Measurements from ENCODE around the gene CENPQ. TPM values are rescaled to one million over a fixed set of nuclear protein-coding genes. Genes with fewer than 3 reads are reported as not detected.

Gene CENPQ
- total RNA-seq, 4 donors from 2014 or later = 2.4 to 6.1 (median 3.9) TPM

DNA sequence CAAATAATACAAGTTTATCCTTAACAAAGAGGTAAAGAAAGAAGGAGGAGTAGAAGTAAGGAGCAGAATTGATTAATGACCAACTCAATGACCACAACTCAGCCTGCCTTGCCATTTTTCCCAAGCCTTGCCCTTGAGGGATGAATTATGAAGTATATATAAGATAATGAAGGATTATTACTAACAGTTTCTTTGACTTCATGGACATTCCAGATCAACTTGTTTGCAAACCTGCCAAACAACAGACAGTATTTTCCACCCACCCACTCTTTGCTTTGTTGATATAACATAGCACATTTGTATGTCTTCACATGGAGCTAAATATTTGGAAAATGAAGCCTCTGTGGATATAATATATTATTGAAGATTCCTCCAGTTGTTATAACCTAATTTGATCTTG lies 77.4 kb downstream of the CENPQ start:
- Histone ChIP-seq H3K4me3 (replicated peaks in 1 of 3) (no peak overlapping the region), H3K27me3 (no peaks in the 10 kb centered on the region), H3K36me3 (no peaks in the 10 kb centered on the region), H3K4me1 (no peaks in the 10 kb centered on the region), H3K9me3 (no peaks in the 10 kb centered on the region), H3K27ac (no peak overlapping the region)
- TF ChIP-seq, protein P1, sequence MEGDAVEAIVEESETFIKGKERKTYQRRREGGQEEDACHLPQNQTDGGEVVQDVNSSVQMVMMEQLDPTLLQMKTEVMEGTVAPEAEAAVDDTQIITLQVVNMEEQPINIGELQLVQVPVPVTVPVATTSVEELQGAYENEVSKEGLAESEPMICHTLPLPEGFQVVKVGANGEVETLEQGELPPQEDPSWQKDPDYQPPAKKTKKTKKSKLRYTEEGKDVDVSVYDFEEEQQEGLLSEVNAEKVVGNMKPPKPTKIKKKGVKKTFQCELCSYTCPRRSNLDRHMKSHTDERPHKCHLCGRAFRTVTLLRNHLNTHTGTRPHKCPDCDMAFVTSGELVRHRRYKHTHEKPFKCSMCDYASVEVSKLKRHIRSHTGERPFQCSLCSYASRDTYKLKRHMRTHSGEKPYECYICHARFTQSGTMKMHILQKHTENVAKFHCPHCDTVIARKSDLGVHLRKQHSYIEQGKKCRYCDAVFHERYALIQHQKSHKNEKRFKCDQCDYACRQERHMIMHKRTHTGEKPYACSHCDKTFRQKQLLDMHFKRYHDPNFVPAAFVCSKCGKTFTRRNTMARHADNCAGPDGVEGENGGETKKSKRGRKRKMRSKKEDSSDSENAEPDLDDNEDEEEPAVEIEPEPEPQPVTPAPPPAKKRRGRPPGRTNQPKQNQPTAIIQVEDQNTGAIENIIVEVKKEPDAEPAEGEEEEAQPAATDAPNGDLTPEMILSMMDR (IDR thresholded peaks at IDR 0.05) = no peak
- no peak for TF ChIP-seq POLR2A (IDR thresholded peaks at IDR 0.05)
- intact Hi-C loops (cut with DNase I) = no loop called here
- no peak for DNase-seq

DNA sequence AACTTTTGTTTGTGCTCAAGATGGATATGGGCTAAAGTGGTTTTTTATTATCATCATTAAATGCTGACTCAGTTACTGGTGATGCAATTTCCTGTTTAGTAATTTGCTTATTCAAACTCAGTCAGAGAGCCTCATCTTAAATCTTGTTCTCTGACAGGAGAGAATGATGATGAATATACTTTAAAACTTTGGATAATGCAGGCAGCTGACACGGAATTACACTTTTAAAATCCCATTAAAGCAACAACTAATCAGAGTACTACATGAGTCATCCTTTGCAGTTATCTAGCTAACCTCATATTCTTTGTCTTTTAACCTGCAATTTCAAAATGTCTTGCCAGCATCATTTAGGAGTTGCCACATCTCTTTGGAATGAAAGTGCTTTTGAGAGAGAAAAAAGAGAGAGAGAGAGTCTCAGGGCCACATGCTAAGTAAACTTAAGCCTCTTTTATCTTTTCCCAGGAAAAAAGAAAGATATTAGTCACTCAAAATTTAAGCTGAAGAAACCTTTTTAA lies 78.1 kb downstream of the CENPQ start:
- H3K9me3 ChIP-seq = no peaks in the 10 kb centered on the region
- whole genome bisulfite sequencing, 2 donors = 51% methylated on average over 1 of the region's 1 CpG
- H3K4me3 ChIP-seq (replicated peaks in 1 of 3) = no peak overlapping the region
- H3K36me3 ChIP-seq = no peaks in the 10 kb centered on the region
- intact Hi-C loops (cut with DNase I) = no loop called here
- no peaks in the 10 kb centered on the region for H3K27me3 ChIP-seq
- no peak for DNase-seq
- no peak overlapping the region for H3K27ac ChIP-seq
- no peaks in the 10 kb centered on the region for H3K4me1 ChIP-seq
- TF ChIP-seq, protein P1 (IDR thresholded peaks at IDR 0.05) = no peak
- no peak for TF ChIP-seq POLR2A (IDR thresholded peaks at IDR 0.05)

DNA sequence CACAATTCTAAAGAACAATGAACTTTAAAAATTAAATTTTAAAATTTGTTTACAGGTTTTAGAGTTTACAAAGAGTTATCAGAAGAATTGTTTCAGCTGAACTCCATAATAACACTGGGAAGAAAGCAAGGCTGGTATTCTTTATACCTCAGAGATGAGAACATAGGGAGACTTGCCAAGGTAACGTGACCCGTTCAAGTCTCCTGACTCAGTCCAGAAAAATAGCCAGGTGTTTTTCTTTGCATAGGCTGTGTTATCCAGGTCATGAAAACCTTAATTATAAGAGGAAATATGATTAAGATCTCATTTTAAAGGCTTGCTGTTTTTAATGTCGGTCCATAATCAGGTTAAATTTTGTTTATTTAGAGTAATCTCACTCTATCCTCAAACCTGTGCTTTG lies 78.8 kb downstream of the CENPQ start:
- Histone ChIP-seq H3K27ac (no peak overlapping the region), H3K36me3 (no peaks in the 10 kb centered on the region), H3K4me3 (replicated peaks in 1 of 3) (no peak overlapping the region), H3K9me3 (no peaks in the 10 kb centered on the region), H3K27me3 (no peaks in the 10 kb centered on the region), H3K4me1 (no peaks in the 10 kb centered on the region)
- no peak for TF ChIP-seq POLR2A (IDR thresholded peaks at IDR 0.05)
- TF ChIP-seq, protein P1 (IDR thresholded peaks at IDR 0.05) = no peak
- intact Hi-C loops (cut with DNase I) = no loop called here
- no peak for DNase-seq
- WGBS, 2 donors = 57 to 77% methylated on average over 3 of the region's 3 CpGs

Other genes with a start within 250 kb of the CENPQ start
- gene MMUT, start 117 bp upstream of the CENPQ start, total RNA-seq = 10 to 100 TPM; 15.3 to 26.7 (median 20.9) TPM
- not detected for gene GLYATL3, start 36.6 kb downstream of the CENPQ start, total RNA-seq
- gene C6orf141, start 87.3 kb downstream of the CENPQ start, total RNA-seq = 10 to 100 TPM in 2 of 4 donors, 1 to 10 TPM in 2; 7.4 to 19.8 (median 11.3) TPM
- not detected for gene RHAG, start 173.5 kb downstream of the CENPQ start, total RNA-seq